Nephron progenitor cell (in vitro differentiated cells): Measurements from ENCODE around the gene LTBP1.

Source experiments
- DNase-seq: peaks from one replicate; pipeline ENCODE4 v3.0.0; 2021
- H3K27ac Mint-ChIP-seq: 2 replicates; pipeline ENCODE4 v1.8.0; 2021; ENCODE audit warnings: mild to moderate bottlenecking, moderate library complexity, mixed read lengths
- H3K27me3 Mint-ChIP-seq: 2 replicates; pipeline ENCODE4 v1.8.0; 2021; ENCODE audit warnings: mild to moderate bottlenecking, low read depth, mixed read lengths; ENCODE audit not compliant: poor library complexity
- H3K36me3 Mint-ChIP-seq: 2 replicates; pipeline ENCODE4 v1.8.0; 2021; ENCODE audit warnings: low read depth, mixed read lengths
- H3K4me1 Mint-ChIP-seq: 2 replicates; pipeline ENCODE4 v1.8.0; 2021; ENCODE audit warnings: mixed read lengths
- H3K4me3 Mint-ChIP-seq: 2 replicates; pipeline ENCODE4 v1.8.0; 2021; ENCODE audit warnings: mild to moderate bottlenecking, moderate library complexity, mixed read lengths
- H3K9me3 Mint-ChIP-seq: 2 replicates; pipeline ENCODE4 v1.8.0; 2021; ENCODE audit warnings: mild to moderate bottlenecking, moderate library complexity, mixed read lengths
- TF ChIP-seq, protein P1 (sequence below): fragments of 200-600 bp; sonication (generic); IDR thresholded peaks from 2 replicates; pipeline ENCODE4 v1.5.0; 2021; ENCODE audit warnings: antibody characterized with exemption

Gene LTBP1

GRCh38 chr2:33272001-33272400 lies 325.2 kb downstream of the LTBP1 start:
- no peak overlapping the region for H3K27ac Mint-ChIP-seq
- no peak for DNase-seq
- H3K4me3 Mint-ChIP-seq = no peak overlapping the region
- H3K4me1 Mint-ChIP-seq = peaks cover 30% of the 10 kb centered on the region
- H3K27me3 Mint-ChIP-seq = no peaks in the 10 kb centered on the region
- no peaks in the 10 kb centered on the region for H3K9me3 Mint-ChIP-seq
- TF ChIP-seq, protein P1, sequence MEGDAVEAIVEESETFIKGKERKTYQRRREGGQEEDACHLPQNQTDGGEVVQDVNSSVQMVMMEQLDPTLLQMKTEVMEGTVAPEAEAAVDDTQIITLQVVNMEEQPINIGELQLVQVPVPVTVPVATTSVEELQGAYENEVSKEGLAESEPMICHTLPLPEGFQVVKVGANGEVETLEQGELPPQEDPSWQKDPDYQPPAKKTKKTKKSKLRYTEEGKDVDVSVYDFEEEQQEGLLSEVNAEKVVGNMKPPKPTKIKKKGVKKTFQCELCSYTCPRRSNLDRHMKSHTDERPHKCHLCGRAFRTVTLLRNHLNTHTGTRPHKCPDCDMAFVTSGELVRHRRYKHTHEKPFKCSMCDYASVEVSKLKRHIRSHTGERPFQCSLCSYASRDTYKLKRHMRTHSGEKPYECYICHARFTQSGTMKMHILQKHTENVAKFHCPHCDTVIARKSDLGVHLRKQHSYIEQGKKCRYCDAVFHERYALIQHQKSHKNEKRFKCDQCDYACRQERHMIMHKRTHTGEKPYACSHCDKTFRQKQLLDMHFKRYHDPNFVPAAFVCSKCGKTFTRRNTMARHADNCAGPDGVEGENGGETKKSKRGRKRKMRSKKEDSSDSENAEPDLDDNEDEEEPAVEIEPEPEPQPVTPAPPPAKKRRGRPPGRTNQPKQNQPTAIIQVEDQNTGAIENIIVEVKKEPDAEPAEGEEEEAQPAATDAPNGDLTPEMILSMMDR = no peak
- H3K36me3 Mint-ChIP-seq = peaks cover 41% of the 10 kb centered on the region

GRCh38 chr2:33273479-33273878 lies 326.7 kb downstream of the LTBP1 start:
- TF ChIP-seq, protein P1 = no peak
- no peak for DNase-seq
- no peak overlapping the region for H3K4me3 Mint-ChIP-seq
- H3K27ac Mint-ChIP-seq = no peak overlapping the region
- H3K27me3 Mint-ChIP-seq = no peaks in the 10 kb centered on the region
- H3K36me3 Mint-ChIP-seq = peaks cover 50% of the 10 kb centered on the region
- no peaks in the 10 kb centered on the region for H3K9me3 Mint-ChIP-seq
- H3K4me1 Mint-ChIP-seq = peaks cover 25% of the 10 kb centered on the region

DNA sequence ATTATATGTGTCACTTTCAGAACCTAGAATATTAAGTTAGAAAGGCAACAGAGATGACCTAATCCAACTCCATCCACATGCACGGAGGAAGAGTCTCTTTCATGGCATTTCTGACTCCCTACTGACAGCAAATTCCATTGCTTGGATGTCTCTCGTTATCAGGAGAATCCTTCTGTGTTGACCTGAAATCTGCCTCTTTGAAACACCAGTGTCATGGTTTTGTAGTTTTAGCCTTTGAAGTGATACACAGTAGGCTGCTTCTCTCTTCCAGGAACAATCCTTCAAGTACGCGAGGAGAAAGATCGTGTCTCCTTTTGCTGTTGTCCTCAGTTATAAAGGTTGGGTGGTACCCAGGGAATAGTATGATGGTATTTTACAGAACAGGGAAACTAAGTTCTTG lies 327.8 kb downstream of the LTBP1 start:
- no peaks in the 10 kb centered on the region for H3K27me3 Mint-ChIP-seq
- no peaks in the 10 kb centered on the region for H3K9me3 Mint-ChIP-seq
- peak overlapping the region; percentile 4 for H3K27ac Mint-ChIP-seq
- H3K36me3 Mint-ChIP-seq = peaks cover 57% of the 10 kb centered on the region
- no peak for DNase-seq
- H3K4me1 Mint-ChIP-seq = peaks cover 25% of the 10 kb centered on the region
- no peak overlapping the region for H3K4me3 Mint-ChIP-seq
- TF ChIP-seq, protein P1 = no peak

GRCh38 chr2:33275689-33276444 lies 329.1 kb downstream of the LTBP1 start:
- H3K36me3 Mint-ChIP-seq = peaks cover 63% of the 10 kb centered on the region
- H3K27me3 Mint-ChIP-seq = no peaks in the 10 kb centered on the region
- peaks cover 25% of the 10 kb centered on the region for H3K4me1 Mint-ChIP-seq
- H3K9me3 Mint-ChIP-seq = no peaks in the 10 kb centered on the region
- no peak for DNase-seq
- TF ChIP-seq, protein P1 = no peak
- no peak overlapping the region for H3K4me3 Mint-ChIP-seq
- H3K27ac Mint-ChIP-seq = no peak overlapping the region

DNA sequence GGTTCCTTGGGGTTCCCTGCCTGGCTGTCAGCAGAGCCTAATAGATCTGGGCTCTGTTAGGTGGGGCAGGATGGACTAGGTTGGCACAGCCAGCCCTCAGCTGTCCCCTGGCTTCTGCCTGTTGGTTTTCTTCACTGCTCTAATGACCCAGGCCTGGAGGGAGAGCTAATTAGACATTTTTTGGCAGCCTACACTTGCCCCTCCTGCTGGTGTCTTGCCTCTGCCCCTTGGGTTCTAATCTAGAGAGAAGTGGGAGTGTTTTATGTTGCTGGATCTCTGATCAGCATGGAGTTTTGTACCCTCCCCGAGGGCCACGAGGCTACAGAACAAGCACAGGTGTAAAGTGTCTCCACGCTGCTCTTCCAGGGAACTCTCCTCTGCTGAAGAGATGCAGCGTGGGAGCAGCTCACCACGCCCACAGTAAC lies 330.3 kb downstream of the LTBP1 start:
- Mint-ChIP-seq H3K9me3 (no peaks in the 10 kb centered on the region), H3K27ac (no peak overlapping the region), H3K27me3 (no peaks in the 10 kb centered on the region), H3K4me3 (no peak overlapping the region), H3K36me3 (peaks cover 71% of the 10 kb centered on the region), H3K4me1 (peaks cover 25% of the 10 kb centered on the region)
- DNase-seq = no peak
- TF ChIP-seq, protein P1 = no peak
